Astrocyte of the cerebellum (primary cell): Measurements from ENCODE around the gene KCNAB1.

Source experiments
- DNase-seq: peaks from one replicate; pipeline ENCODE4 v3.0.0-alpha.2; 2011; ENCODE audit warnings: low read depth
- H3K4me3 ChIP-seq: 2 replicates; pipeline ENCODE4 v1.5.1; 2011; ENCODE audit warnings: mild to moderate bottlenecking, low read depth, low read length, moderate library complexity
- CTCF ChIP-seq: IDR thresholded peaks from 2 replicates; pipeline ENCODE4 v1.5.1; 2012; ENCODE audit warnings: low read length, low read depth, moderate library complexity, mild to moderate bottlenecking; ENCODE audit errors: missing control alignments
- in situ Hi-C: cut with HindIII; loops from 2 replicates; pipeline ENCODE4 v1.10.0; 2017; ENCODE audit warnings: low sequenced_read_pairs

KCNAB1 gene

GRCh38 chr3:156456771-156457224 lies 336.4 kb downstream of the KCNAB1 start:
- in situ Hi-C loops = no loop called here
- H3K4me3 ChIP-seq = no peak overlapping the region
- DNase-seq = no peak
- no peak for TF ChIP-seq CTCF

GRCh38 chr3:156459434-156459833 lies 339.1 kb downstream of the KCNAB1 start:
- no peak for DNase-seq
- in situ Hi-C loops = no loop called here
- TF ChIP-seq CTCF = no peak
- H3K4me3 ChIP-seq = no peak overlapping the region

- in situ Hi-C loops = no loop called here
- H3K4me3 ChIP-seq = no peak overlapping the region
- no peak for TF ChIP-seq CTCF
- no peak for DNase-seq
Observed at GRCh38 chr3:156460206-156460611, 339.8 kb downstream of the KCNAB1 start.

GRCh38 chr3:156461889-156462288 lies 341.5 kb downstream of the KCNAB1 start:
- no peak for DNase-seq
- no peak for TF ChIP-seq CTCF

GRCh38 chr3:156463123-156463522 lies 342.7 kb downstream of the KCNAB1 start:
- TF ChIP-seq CTCF = no peak
- in situ Hi-C loops = no loop called here
- H3K4me3 ChIP-seq = no peak overlapping the region
- no peak for DNase-seq

More at GRCh38 chr3:156461889-156462288, 341.5 kb downstream of the KCNAB1 start:
- no peak overlapping the region for H3K4me3 ChIP-seq
- in situ Hi-C loops = no loop called here

- in situ Hi-C loops = no loop called here
- H3K4me3 ChIP-seq = no peak overlapping the region
- no peak for DNase-seq
- no peak for TF ChIP-seq CTCF
Observed at GRCh38 chr3:156465194-156465593, 344.8 kb downstream of the KCNAB1 start.

GRCh38 chr3:156469456-156469855 lies 349.1 kb downstream of the KCNAB1 start:
- DNase-seq = no peak
- H3K4me3 ChIP-seq = no peak overlapping the region
- TF ChIP-seq CTCF = no peak
- in situ Hi-C loops = no loop called here
